ENCODE results near the gene DLGAP1. TPM values are rescaled to one million over a fixed set of nuclear protein-coding genes. Genes with fewer than 3 reads are reported as not detected.

DLGAP1 gene
- total RNA-seq, 1 experiment from 2014 or later, result not detected

GRCh38 chr18:3842844-3843243 lies 612.3 kb downstream of the DLGAP1 start:
- H3K36me3 Mint-ChIP-seq (ENCODE audit: insufficient read depth, unreplicated experiment), result no peaks in the 10 kb centered on the region
- no peak overlapping the region for H3K4me3 Mint-ChIP-seq (ENCODE audit: unreplicated experiment)
- DNase-seq (ENCODE audit: unreplicated experiment), result no peak
- ChIA-PET CTCF (interaction anchor here (0.6 to 1.2 kb wide), 6 partner anchors 27 to 925 kb away, joined by 3 to 4 read pairs (median 3); no protein-coding TSS in a partner anchor), POLR2A (no interaction called here)
- BruUV-seq (replicated peaks), result no TSS peak
- H3K27me3 Mint-ChIP-seq (ENCODE audit: insufficient read depth, unreplicated experiment), result peaks cover 11% of the 10 kb centered on the region
- no peaks in the 10 kb centered on the region for H3K9me3 Mint-ChIP-seq (ENCODE audit: unreplicated experiment)
- H3K27ac Mint-ChIP-seq (ENCODE audit: low read depth, unreplicated experiment), result no peak overlapping the region
- TF ChIP-seq CTCF (IDR thresholded peaks at IDR 0.05; ENCODE audit: unreplicated experiment), result no peak
- intact Hi-C loops (cut with micrococcal nuclease), result no loop called here
- peaks cover 2% of the 10 kb centered on the region for H3K4me1 Mint-ChIP-seq (ENCODE audit: insufficient read depth, unreplicated experiment)

GRCh38 chr18:3840766-3841165 lies 614.3 kb downstream of the DLGAP1 start:
- Mint-ChIP-seq H3K4me1 (ENCODE audit: insufficient read depth, unreplicated experiment) (no peaks in the 10 kb centered on the region), H3K9me3 (ENCODE audit: unreplicated experiment) (no peaks in the 10 kb centered on the region), H3K27ac (ENCODE audit: low read depth, unreplicated experiment) (no peak overlapping the region), H3K36me3 (ENCODE audit: insufficient read depth, unreplicated experiment) (no peaks in the 10 kb centered on the region), H3K27me3 (ENCODE audit: insufficient read depth, unreplicated experiment) (peaks cover 11% of the 10 kb centered on the region), H3K4me3 (ENCODE audit: unreplicated experiment) (no peak overlapping the region)
- ChIA-PET CTCF (interaction anchor here (1.1 to 1.5 kb wide), 2 partner anchors 29 to 154 kb away, joined by 4 to 5 read pairs; no protein-coding TSS in a partner anchor), POLR2A (interaction anchor here (1.1 kb wide), 1 partner anchor 15 kb away, joined by 3 read pairs; no protein-coding TSS in a partner anchor)
- TF ChIP-seq CTCF (IDR thresholded peaks at IDR 0.05; ENCODE audit: unreplicated experiment), result no peak
- no peak for DNase-seq (ENCODE audit: unreplicated experiment)
- BruUV-seq (replicated peaks), result no TSS peak
- intact Hi-C loops (cut with micrococcal nuclease), result no loop called here

- TF ChIP-seq CTCF (IDR thresholded peaks at IDR 0.05; ENCODE audit: unreplicated experiment), result no peak
- Mint-ChIP-seq H3K27ac (ENCODE audit: low read depth, unreplicated experiment) (no peak overlapping the region), H3K27me3 (ENCODE audit: insufficient read depth, unreplicated experiment) (peaks cover 11% of the 10 kb centered on the region), H3K4me1 (ENCODE audit: insufficient read depth, unreplicated experiment) (no peaks in the 10 kb centered on the region), H3K9me3 (ENCODE audit: unreplicated experiment) (no peaks in the 10 kb centered on the region), H3K4me3 (ENCODE audit: unreplicated experiment) (no peak overlapping the region), H3K36me3 (ENCODE audit: insufficient read depth, unreplicated experiment) (no peaks in the 10 kb centered on the region)
- BruUV-seq (replicated peaks), result no TSS peak
- ChIA-PET POLR2A (interaction anchor here (0.6 kb wide), 1 partner anchor 664 kb away, joined by 3 read pairs; no protein-coding TSS in a partner anchor), CTCF (interaction anchor here (1.0 to 1.5 kb wide), 2 partner anchors 68 to 155 kb away, joined by 3 to 5 read pairs; no protein-coding TSS in a partner anchor)
- intact Hi-C loops (cut with micrococcal nuclease), result no loop called here
- DNase-seq (ENCODE audit: unreplicated experiment), result no peak
Observed at GRCh38 chr18:3839581-3839981, 615.5 kb downstream of the DLGAP1 start.

- intact Hi-C loops (cut with micrococcal nuclease), result no loop called here
- ChIA-PET CTCF (interaction anchor here (1.0 kb wide), 1 partner anchor 8 kb away, joined by 4 read pairs; no protein-coding TSS in a partner anchor), POLR2A (no interaction called here)
- no TSS peak for BruUV-seq (replicated peaks)
- Mint-ChIP-seq H3K9me3 (ENCODE audit: unreplicated experiment) (no peaks in the 10 kb centered on the region), H3K36me3 (ENCODE audit: insufficient read depth, unreplicated experiment) (no peaks in the 10 kb centered on the region), H3K4me1 (ENCODE audit: insufficient read depth, unreplicated experiment) (no peaks in the 10 kb centered on the region), H3K4me3 (ENCODE audit: unreplicated experiment) (no peak overlapping the region), H3K27me3 (ENCODE audit: insufficient read depth, unreplicated experiment) (no peaks in the 10 kb centered on the region), H3K27ac (ENCODE audit: low read depth, unreplicated experiment) (no peak overlapping the region)
- DNase-seq (ENCODE audit: unreplicated experiment), result no peak
- no peak for TF ChIP-seq CTCF (IDR thresholded peaks at IDR 0.05; ENCODE audit: unreplicated experiment)
Observed at GRCh38 chr18:3836483-3837335, 618.4 kb downstream of the DLGAP1 start.
